Esophagus (tissue), 2 donors: ENCODE results near the gene FXYD2. TPM values are rescaled to one million over a fixed set of nuclear protein-coding genes. Genes with fewer than 3 reads are reported as not detected.

Experiments used
- H3K27ac ChIP-seq, 2 donors: one replicate each; pipeline ENCODE4 v1.5.1; 2013; ENCODE audit warnings: low read depth in 2 of 2, mild to moderate bottlenecking in 2 of 2, inconsistent platforms in 1 of 2, low read length in 1 of 2, moderate library complexity in 1 of 2
- H3K27me3 ChIP-seq, 2 donors: one replicate each; pipeline ENCODE4 v1.6.1; 2013; ENCODE audit warnings: low read length in 2 of 2, control low read depth in 1 of 2, mild to moderate bottlenecking in 1 of 2; ENCODE audit not compliant: insufficient read depth in 2 of 2, control insufficient read depth in 1 of 2
- H3K36me3 ChIP-seq, 2 donors: one replicate each; pipeline ENCODE4 v1.6.1; 2013; ENCODE audit warnings: low read length in 1 of 2; ENCODE audit not compliant: control insufficient read depth in 2 of 2, insufficient read depth in 2 of 2
- H3K4me1 ChIP-seq, 2 donors: one replicate each; pipeline ENCODE4 v1.6.1; 2013; ENCODE audit warnings: low read length in 1 of 2; ENCODE audit not compliant: control insufficient read depth in 2 of 2, insufficient read depth in 2 of 2
- H3K4me3 ChIP-seq, 2 donors: one replicate each; pipeline ENCODE4 v1.5.1; 2013; ENCODE audit warnings: low read length in 2 of 2, mild to moderate bottlenecking in 2 of 2, low read depth in 1 of 2, moderate library complexity in 1 of 2
- H3K9me3 ChIP-seq, 2 donors: one replicate each; pipeline ENCODE4 v1.6.1; 2013; ENCODE audit warnings: mild to moderate bottlenecking in 2 of 2, low read depth in 1 of 2, low read length in 1 of 2, moderate library complexity in 1 of 2; ENCODE audit not compliant: control insufficient read depth in 2 of 2, insufficient read depth in 1 of 2
- WGBS, 2 donors: extraction: QIAGEN DNeasy Blood & Tissue Kit; methylation state at CpG; one replicate each; pipeline ENCODE4 v1.1.7; 2013; 5-methylcytosine and 5-hydroxymethylcytosine counted together
- polyA plus RNA-seq, 2 donors: library from polyadenylated mRNA; stranded (reverse); fragments of 200-250 nt; gene quantifications; one replicate each; pipeline ENCODE4 v1.2.3, GENCODE V29; 2013
- donor health status: healthy with polysubstance abuse.
- donor health status: Bipolar disorder and iron deficiency.

FXYD2 gene
- polyA plus RNA-seq, 2 donors: 0.75 to 1.0 TPM

- no peaks in the 10 kb centered on the region for H3K9me3 ChIP-seq
- H3K27ac ChIP-seq: no peak overlapping the region
- peaks cover 3 to 9% of the 10 kb centered on the region in 2 donors for H3K4me1 ChIP-seq
- no peaks in the 10 kb centered on the region for H3K36me3 ChIP-seq
- peaks cover 13 to 14% of the 10 kb centered on the region in 2 donors for H3K27me3 ChIP-seq
- H3K4me3 ChIP-seq: peak overlapping the region in 1 of 2 donors; percentile 1
- WGBS, 2 donors: 45 to 48% methylated on average over 29 of the region's 29 CpGs
Measured at GRCh38 chr11:117794772-117795629, 29.5 kb downstream of the FXYD2 start.

GRCh38 chr11:117794135-117794534 is 30.4 kb downstream of the FXYD2 start:
- Histone ChIP-seq H3K4me3 (no peak overlapping the region), H3K36me3 (no peaks in the 10 kb centered on the region), H3K27me3 (peaks cover 11 to 14% of the 10 kb centered on the region in 2 donors), H3K27ac (no peak overlapping the region), H3K4me1 (peaks cover 3 to 9% of the 10 kb centered on the region in 2 donors), H3K9me3 (no peaks in the 10 kb centered on the region)
- 83 to 89% methylated on average over 10 of the region's 10 CpGs for WGBS, 2 donors

GRCh38 chr11:117793583-117793982 is 31.0 kb downstream of the FXYD2 start:
- 92% methylated on average over 9 of the region's 9 CpGs for WGBS, 2 donors
- peaks cover 11 to 14% of the 10 kb centered on the region in 2 donors for H3K27me3 ChIP-seq
- H3K27ac ChIP-seq: no peak overlapping the region
- no peak overlapping the region for H3K4me3 ChIP-seq
- H3K4me1 ChIP-seq: peaks cover 3 to 9% of the 10 kb centered on the region in 2 donors
- no peaks in the 10 kb centered on the region for H3K36me3 ChIP-seq
- H3K9me3 ChIP-seq: no peaks in the 10 kb centered on the region

- Histone ChIP-seq H3K4me3 (no peak overlapping the region), H3K27me3 (peaks cover 11 to 14% of the 10 kb centered on the region in 2 donors), H3K36me3 (no peaks in the 10 kb centered on the region), H3K27ac (no peak overlapping the region), H3K4me1 (peaks cover 3 to 9% of the 10 kb centered on the region in 2 donors), H3K9me3 (no peaks in the 10 kb centered on the region)
- 86 to 87% methylated on average over 6 of the region's 6 CpGs for WGBS, 2 donors
Measured at GRCh38 chr11:117792992-117793391, 31.6 kb downstream of the FXYD2 start.

GRCh38 chr11:117792241-117792640 is 32.3 kb downstream of the FXYD2 start:
- peaks cover 11 to 14% of the 10 kb centered on the region in 2 donors for H3K27me3 ChIP-seq
- WGBS, 2 donors: 73 to 77% methylated on average over 5 of the region's 5 CpGs
- peaks cover 3 to 9% of the 10 kb centered on the region in 2 donors for H3K4me1 ChIP-seq

GRCh38 chr11:117790279-117790678 is 34.3 kb downstream of the FXYD2 start:
- H3K27me3 ChIP-seq: peaks cover 6 to 14% of the 10 kb centered on the region in 2 donors
- WGBS, 2 donors: 63 to 73% methylated on average over 3 of the region's 3 CpGs
- no peaks in the 10 kb centered on the region for H3K9me3 ChIP-seq
- H3K36me3 ChIP-seq: no peaks in the 10 kb centered on the region
- no peak overlapping the region for H3K4me3 ChIP-seq
- H3K27ac ChIP-seq: no peak overlapping the region
- no peaks in the 10 kb centered on the region for H3K4me1 ChIP-seq

More at GRCh38 chr11:117792241-117792640, 32.3 kb downstream of the FXYD2 start:
- no peak overlapping the region for H3K4me3 ChIP-seq
- no peak overlapping the region for H3K27ac ChIP-seq
- no peaks in the 10 kb centered on the region for H3K36me3 ChIP-seq
- no peaks in the 10 kb centered on the region for H3K9me3 ChIP-seq

- H3K27me3 ChIP-seq: peaks cover 0 to 10% of the 10 kb centered on the region in 2 donors
- 81 to 82% methylated on average over 4 of the region's 4 CpGs for WGBS, 2 donors
Measured at GRCh38 chr11:117789241-117789640, 35.3 kb downstream of the FXYD2 start.

GRCh38 chr11:117786135-117786870 is 38.2 kb downstream of the FXYD2 start:
- H3K27me3 ChIP-seq: no peaks in the 10 kb centered on the region

More at GRCh38 chr11:117789241-117789640, 35.3 kb downstream of the FXYD2 start:
- no peak overlapping the region for H3K27ac ChIP-seq
- H3K4me1 ChIP-seq: no peaks in the 10 kb centered on the region
- no peak overlapping the region for H3K4me3 ChIP-seq
- H3K36me3 ChIP-seq: no peaks in the 10 kb centered on the region
- no peaks in the 10 kb centered on the region for H3K9me3 ChIP-seq

GRCh38 chr11:117782101-117782500 is 42.4 kb downstream of the FXYD2 start:
- WGBS, 2 donors: 69 to 72% methylated on average over 11 of the region's 11 CpGs
- Histone ChIP-seq H3K27ac (no peak overlapping the region), H3K9me3 (no peaks in the 10 kb centered on the region), H3K36me3 (no peaks in the 10 kb centered on the region), H3K4me3 (no peak overlapping the region), H3K27me3 (no peaks in the 10 kb centered on the region), H3K4me1 (no peaks in the 10 kb centered on the region)

More at GRCh38 chr11:117786135-117786870, 38.2 kb downstream of the FXYD2 start:
- Histone ChIP-seq H3K9me3 (no peaks in the 10 kb centered on the region), H3K4me1 (no peaks in the 10 kb centered on the region), H3K4me3 (no peak overlapping the region), H3K36me3 (no peaks in the 10 kb centered on the region), H3K27ac (no peak overlapping the region)
- 44 to 52% methylated on average over 14 of the region's 14 CpGs for WGBS, 2 donors
